Vagina (tissue), 2 donors: Measurements from ENCODE around the gene SLC12A3.

ENCODE experiments used
- CTCF ChIP-seq, 3 experiments: fragments of 450-650 bp in 2 of 3; fragments of 200-600 bp in 1 of 3; sonication (generic) in 1 of 3; IDR thresholded peaks; one replicate each; pipeline ENCODE4 v1.5.1; 2017 to 2019; ENCODE audit warnings: antibody characterized with exemption in 3 of 3, mild to moderate bottlenecking in 2 of 3, moderate library complexity in 2 of 3
- POLR2A ChIP-seq, 2 donors: fragments of 450-650 bp; IDR thresholded peaks; one replicate each; pipeline ENCODE4 v1.6.1; 2017; ENCODE audit warnings: antibody characterized with exemption in 2 of 2, mild to moderate bottlenecking in 2 of 2, moderate library complexity in 2 of 2
- POLR2AphosphoS5 ChIP-seq, 2 donors: sonication (generic); formaldehyde crosslinking; IDR thresholded peaks; one replicate each; pipeline ENCODE4 v1.9.0; 2017; ENCODE audit warnings: antibody characterized with exemption in 2 of 2, mild to moderate bottlenecking in 2 of 2, low read depth in 1 of 2; ENCODE audit not compliant: insufficient read depth in 1 of 2

- TF ChIP-seq POLR2A (IDR thresholded peaks at IDR 0.05) (no peak), CTCF (IDR thresholded peaks at IDR 0.05) (no peak), POLR2AphosphoS5 (IDR thresholded peaks at IDR 0.05; ENCODE audit: insufficient read depth in 1 of 2, low read depth in 1 of 2) (no peak)
Observed at GRCh38 chr16:56941092-56941491, 76.1 kb downstream of the SLC12A3 start.
